Measurements from ENCODE around the gene SMAP2.

Gene SMAP2

GRCh38 chr1:40451238-40451585 is 77.7 kb downstream of the SMAP2 start:
- Mint-ChIP-seq H3K36me3 (ENCODE audit: low read depth) (peaks cover 58% of the 10 kb centered on the region), H3K27ac (peak overlapping the region in 2 of 3 experiments; percentile 91 to 94), H3K27me3 (ENCODE audit: low read depth) (no peaks in the 10 kb centered on the region), H3K4me3 (peak overlapping the region; percentile 88 to 92 (median 91)), H3K4me1 (peaks cover 19% of the 10 kb centered on the region), H3K9me3 (peaks cover 56% of the 10 kb centered on the region)
- TF ChIP-seq, protein P1, sequence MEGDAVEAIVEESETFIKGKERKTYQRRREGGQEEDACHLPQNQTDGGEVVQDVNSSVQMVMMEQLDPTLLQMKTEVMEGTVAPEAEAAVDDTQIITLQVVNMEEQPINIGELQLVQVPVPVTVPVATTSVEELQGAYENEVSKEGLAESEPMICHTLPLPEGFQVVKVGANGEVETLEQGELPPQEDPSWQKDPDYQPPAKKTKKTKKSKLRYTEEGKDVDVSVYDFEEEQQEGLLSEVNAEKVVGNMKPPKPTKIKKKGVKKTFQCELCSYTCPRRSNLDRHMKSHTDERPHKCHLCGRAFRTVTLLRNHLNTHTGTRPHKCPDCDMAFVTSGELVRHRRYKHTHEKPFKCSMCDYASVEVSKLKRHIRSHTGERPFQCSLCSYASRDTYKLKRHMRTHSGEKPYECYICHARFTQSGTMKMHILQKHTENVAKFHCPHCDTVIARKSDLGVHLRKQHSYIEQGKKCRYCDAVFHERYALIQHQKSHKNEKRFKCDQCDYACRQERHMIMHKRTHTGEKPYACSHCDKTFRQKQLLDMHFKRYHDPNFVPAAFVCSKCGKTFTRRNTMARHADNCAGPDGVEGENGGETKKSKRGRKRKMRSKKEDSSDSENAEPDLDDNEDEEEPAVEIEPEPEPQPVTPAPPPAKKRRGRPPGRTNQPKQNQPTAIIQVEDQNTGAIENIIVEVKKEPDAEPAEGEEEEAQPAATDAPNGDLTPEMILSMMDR (IDR thresholded peaks at IDR 0.05; ENCODE audit: unreplicated experiment in 3 of 3): no peak

DNA sequence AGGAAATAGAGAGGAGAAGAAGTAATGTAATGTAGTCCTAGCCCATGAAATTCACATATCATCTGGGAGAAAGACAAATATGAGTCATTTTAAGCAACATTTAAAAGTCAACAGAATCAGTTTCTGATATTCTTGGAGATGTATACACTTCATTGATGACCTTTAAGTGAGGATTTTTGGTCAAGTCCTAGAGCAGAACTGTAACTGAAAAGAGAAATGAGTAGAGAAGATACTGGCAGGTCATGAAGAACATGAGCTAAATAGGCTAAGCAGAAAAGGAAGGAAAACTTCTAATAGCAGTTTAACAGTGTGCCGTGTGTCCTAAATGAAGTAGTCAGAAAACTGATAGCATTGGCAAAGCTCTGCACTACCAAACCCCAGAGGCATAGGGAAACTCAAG is 81.3 kb downstream of the SMAP2 start:
- H3K27ac Mint-ChIP-seq: no peak overlapping the region
- H3K9me3 Mint-ChIP-seq: peaks cover 87% of the 10 kb centered on the region
- TF ChIP-seq, protein P1 (IDR thresholded peaks at IDR 0.05; ENCODE audit: unreplicated experiment in 3 of 3): no peak
- H3K27me3 Mint-ChIP-seq (ENCODE audit: low read depth): no peaks in the 10 kb centered on the region
- no peak overlapping the region for H3K4me3 Mint-ChIP-seq
- peaks cover 95% of the 10 kb centered on the region for H3K36me3 Mint-ChIP-seq (ENCODE audit: low read depth)
- H3K4me1 Mint-ChIP-seq: peaks cover 11% of the 10 kb centered on the region

DNA sequence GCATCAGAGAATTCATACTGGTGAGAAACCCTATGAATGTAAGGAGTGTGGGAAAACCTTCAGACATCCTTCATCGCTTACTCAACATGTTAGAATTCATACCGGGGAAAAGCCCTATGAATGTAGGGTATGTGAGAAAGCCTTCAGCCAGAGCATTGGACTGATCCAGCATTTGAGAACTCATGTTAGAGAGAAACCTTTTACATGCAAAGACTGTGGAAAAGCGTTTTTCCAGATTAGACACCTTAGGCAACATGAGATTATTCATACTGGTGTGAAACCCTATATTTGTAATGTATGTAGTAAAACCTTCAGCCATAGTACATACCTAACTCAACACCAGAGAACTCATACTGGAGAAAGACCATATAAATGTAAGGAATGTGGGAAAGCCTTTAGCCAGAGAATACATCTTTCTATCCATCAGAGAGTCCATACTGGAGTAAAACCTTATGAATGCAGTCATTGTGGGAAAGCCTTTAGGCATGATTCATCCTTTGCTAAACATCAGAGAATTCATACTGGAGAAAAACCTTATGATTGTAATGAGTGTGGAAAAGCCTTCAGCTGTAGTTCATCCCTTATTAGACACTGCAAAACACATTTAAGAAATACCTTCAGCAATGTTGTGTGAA is 89.5 kb downstream of the SMAP2 start:
- H3K27me3 Mint-ChIP-seq (ENCODE audit: low read depth): no peaks in the 10 kb centered on the region
- TF ChIP-seq, protein P1 (IDR thresholded peaks at IDR 0.05; ENCODE audit: unreplicated experiment in 3 of 3): no peak
- H3K27ac Mint-ChIP-seq: no peak overlapping the region
- H3K36me3 Mint-ChIP-seq (ENCODE audit: low read depth): peaks cover 100% of the 10 kb centered on the region
- H3K4me1 Mint-ChIP-seq: no peaks in the 10 kb centered on the region
- H3K4me3 Mint-ChIP-seq: no peak overlapping the region
- H3K9me3 Mint-ChIP-seq: peaks cover 81% of the 10 kb centered on the region

DNA sequence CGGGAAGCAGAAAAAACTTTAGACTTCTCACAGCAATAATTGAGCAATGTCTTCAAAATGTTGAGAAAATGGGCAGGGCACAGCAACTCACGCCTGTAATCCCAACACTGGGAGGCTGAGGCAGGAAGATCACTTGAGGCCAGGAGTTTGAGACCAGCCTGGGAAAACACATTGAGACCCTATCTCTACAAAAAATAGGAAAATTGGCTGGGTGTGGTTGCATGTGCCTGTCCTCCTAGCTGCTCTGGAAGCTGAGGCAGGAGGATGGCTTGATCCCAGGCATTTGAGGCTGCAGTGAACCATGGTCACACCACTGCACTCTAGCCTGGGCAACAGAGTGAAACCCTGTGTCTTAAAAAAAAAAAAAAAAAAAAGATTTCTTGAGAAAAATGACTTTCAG is 95.8 kb downstream of the SMAP2 start:
- Mint-ChIP-seq H3K27ac (no peak overlapping the region), H3K36me3 (ENCODE audit: low read depth) (peaks cover 68% of the 10 kb centered on the region), H3K27me3 (ENCODE audit: low read depth) (peaks cover 3% of the 10 kb centered on the region), H3K4me1 (no peaks in the 10 kb centered on the region), H3K9me3 (peaks cover 81% of the 10 kb centered on the region), H3K4me3 (no peak overlapping the region)
- TF ChIP-seq, protein P1 (IDR thresholded peaks at IDR 0.05; ENCODE audit: unreplicated experiment in 3 of 3): no peak

Data from nephron (organoid).